CD4-positive, alpha-beta T cell treated with Interleukin-4 for 4 hours (primary cell): ENCODE data around the gene NFIA.
A peak's percentile ranks its signal among the peaks of the same experiment; 100 is the strongest.

Experiments
- DNase-seq: peaks from one replicate; pipeline ENCODE4 v3.0.0-alpha.2; 2020

The NFIA gene

GRCh38 chr1:61082311-61083012 lies at the start of gene NFIA:
Gene NFIA, plus strand, starts transcription at chr1:61082561.
- DNase-seq, result peak; percentile 10

GRCh38 chr1:61035880-61036279 lies 46.5 kb upstream of the NFIA start:
- no peak for DNase-seq

- DNase-seq, result no peak
These were observed 39.8 kb upstream of the NFIA start for GRCh38 chr1:61042466-61043009.

GRCh38 chr1:61043010-61043820 lies 39.1 kb upstream of the NFIA start:
- DNase-seq, result peak; percentile 78

GRCh38 chr1:61046434-61046833 lies 35.9 kb upstream of the NFIA start:
- no peak for DNase-seq

GRCh38 chr1:61047061-61047460 lies 35.3 kb upstream of the NFIA start:
- DNase-seq, result no peak

GRCh38 chr1:61049850-61050540 lies 32.4 kb upstream of the NFIA start:
- peak; percentile 88 for DNase-seq

GRCh38 chr1:61050541-61051442 lies 31.6 kb upstream of the NFIA start:
- no peak for DNase-seq

GRCh38 chr1:61051443-61051718 lies 31.0 kb upstream of the NFIA start:
- DNase-seq, result no peak

- DNase-seq, result no peak
These were observed 30.5 kb upstream of the NFIA start for GRCh38 chr1:61051719-61052394.

- no peak for DNase-seq
These were observed 29.8 kb upstream of the NFIA start for GRCh38 chr1:61052395-61053225.

GRCh38 chr1:61053226-61053711 lies 29.1 kb upstream of the NFIA start:
- DNase-seq, result no peak

- no peak for DNase-seq
These were observed 28.4 kb upstream of the NFIA start for GRCh38 chr1:61053712-61054600.

GRCh38 chr1:61054601-61054993 lies 27.8 kb upstream of the NFIA start:
- DNase-seq, result no peak

GRCh38 chr1:61055110-61055614 lies 27.2 kb upstream of the NFIA start:
- DNase-seq, result no peak

- DNase-seq, result no peak
These were observed 26.2 kb upstream of the NFIA start for GRCh38 chr1:61056196-61056572.

GRCh38 chr1:61056573-61057439 lies 25.6 kb upstream of the NFIA start:
- DNase-seq, result peak; percentile 28

- DNase-seq, result no peak
These were observed 23.7 kb upstream of the NFIA start for GRCh38 chr1:61058483-61059245.
